HepG2 (cell line): ENCODE measurements around the gene MUC4. TPM values are rescaled to one million over a fixed set of nuclear protein-coding genes. Genes with fewer than 3 reads are reported as not detected.

Experiments used
- ATAC-seq: fragments of 200-7000 bp; cut with Tn5 transposase; 3 replicates; pipeline ENCODE4 v1.9.1; 2020; ENCODE audit warnings: mild to moderate bottlenecking, moderate library complexity
- BruUV-seq: library from RNA; stranded (reverse); fragments of 400-500 nt; replicated peaks from 2 replicates; lab custom pipeline; 2021; lab: Mats Ljungman, UMichigan
- CTCF ChIA-PET: fragments of 300-600 bp; formaldehyde crosslinking; extraction: SDS; loops from one replicate; lab custom pipeline; 2021; ENCODE audit warnings: low total read pairs, inconsistent platforms, low intra/inter-chr PET ratio; lab: Yijun Ruan, JAX
- POLR2A ChIA-PET: fragments of 350-600 bp; sonication (Branson Sonifier 250); formaldehyde crosslinking; loops from one replicate; lab custom pipeline; 2020; ENCODE audit warnings: antibody characterized with exemption, inconsistent platforms; lab: Yijun Ruan, JAX
- DNase-seq: peaks from one replicate; pipeline ENCODE4 v3.0.0-alpha.2; 2015; ENCODE audit warnings: low spot score
- FAIRE-seq: peaks from 3 replicates; lab custom pipeline; 2011; peaks lifted over from hg19 to GRCh38; lab: Jason Lieb, UNC
- H2AFZ ChIP-seq: one replicate; pipeline ENCODE4 v1.6.1; 2011; ENCODE audit warnings: low read length, inconsistent platforms
- H3K27ac ChIP-seq: fragments of 300-600 bp; 3 replicates; pipeline ENCODE4 v1.8.0; 2011; ENCODE audit warnings: mixed run types, mild to moderate bottlenecking, mixed read lengths, low read length, inconsistent platforms; ENCODE audit not compliant: insufficient read depth; ENCODE audit errors: extremely low read length
- H3K27me3 ChIP-seq, 2 experiments: fragments of 200-600 bp in 1 of 2; 2 replicates in 1 of 2; 3 replicates in 1 of 2; pipeline versions ENCODE4 v1.6.0 to v1.8.0; 2011; ENCODE audit warnings: low read length in 2 of 2, mild to moderate bottlenecking in 2 of 2, moderate library complexity in 2 of 2, inconsistent platforms in 1 of 2; ENCODE audit not compliant: insufficient read depth in 2 of 2, control insufficient read depth in 1 of 2
- H3K36me3 ChIP-seq, 2 experiments: fragments of 200-600 bp in 1 of 2; replicated peaks in 1 of 2; 2 replicates in 1 of 2; 3 replicates in 1 of 2; pipeline versions ENCODE4 v1.5.1 to v1.8.0; 2011; ENCODE audit warnings: low read length in 2 of 2, inconsistent platforms in 1 of 2; ENCODE audit not compliant: insufficient read depth in 2 of 2, control insufficient read depth in 1 of 2
- H3K4me1 ChIP-seq: 2 replicates; pipeline ENCODE4 v1.5.1; 2012; ENCODE audit warnings: low read length, inconsistent platforms; ENCODE audit not compliant: insufficient read depth
- H3K4me2 ChIP-seq: 2 replicates; pipeline ENCODE4 v1.6.0; 2011; ENCODE audit warnings: low read depth, low read length, inconsistent platforms
- H3K4me3 ChIP-seq, 3 experiments: fragments of 200-600 bp in 1 of 3; sonication (generic), shearing (Covaris generic) in 1 of 3; replicated peaks in 1 of 3; 2 replicates each; pipeline ENCODE4 v1.5.1; 2011 to 2016; ENCODE audit warnings: low read length in 3 of 3, inconsistent platforms in 2 of 3, low read depth in 2 of 3, mild to moderate bottlenecking in 2 of 3, control low read depth in 1 of 3, mixed read lengths in 1 of 3; ENCODE audit not compliant: insufficient read depth in 1 of 3
- H3K79me2 ChIP-seq: one replicate; pipeline ENCODE4 v1.6.1; 2011; ENCODE audit warnings: low read length, inconsistent platforms; ENCODE audit not compliant: insufficient read depth
- H3K9ac ChIP-seq: 2 replicates; pipeline ENCODE4 v1.6.0; 2011; ENCODE audit warnings: mild to moderate bottlenecking, low read depth, low read length, inconsistent platforms; ENCODE audit not compliant: insufficient read depth
- H3K9me3 ChIP-seq: 2 replicates; pipeline ENCODE4 v1.5.1; 2012; ENCODE audit warnings: mild to moderate bottlenecking, low read length
- H4K20me1 ChIP-seq: 2 replicates; pipeline ENCODE4 v1.6.0; 2011; ENCODE audit warnings: inconsistent platforms, mild to moderate bottlenecking, low read length, moderate library complexity; ENCODE audit not compliant: insufficient read depth
- CC2D1A ChIP-seq: sonication (generic); formaldehyde crosslinking; IDR thresholded peaks from 2 replicates; pipeline ENCODE4 v1.8.1; 2023; ENCODE audit warnings: mild to moderate bottlenecking, missing genetic modification reagents
- GZF1 ChIP-seq: sonication (generic); formaldehyde crosslinking; IDR thresholded peaks from 2 replicates; pipeline ENCODE4 v1.5.1; 2020; ENCODE audit warnings: mild to moderate bottlenecking, missing genetic modification reagents
- JUN ChIP-seq: sonication (generic); formaldehyde crosslinking; IDR thresholded peaks from 2 replicates; pipeline ENCODE4 v1.4.0; 2020; ENCODE audit warnings: mild to moderate bottlenecking, missing genetic modification reagents
- KDM3A ChIP-seq: IDR thresholded peaks from 2 replicates; pipeline ENCODE4 v1.6.1; 2018; ENCODE audit warnings: low read depth, missing compliant biosample characterization
- NFE2L1 ChIP-seq: sonication (generic); formaldehyde crosslinking; IDR thresholded peaks from 2 replicates; pipeline ENCODE4 v1.4.0; 2020; ENCODE audit warnings: missing genetic modification reagents, mild to moderate bottlenecking, borderline replicate concordance
- PLRG1 ChIP-seq: fragments of 450-650 bp; conservative IDR thresholded peaks from 2 replicates; pipeline ENCODE4 v1.6.1; 2016
- RARG ChIP-seq: sonication (generic); formaldehyde crosslinking; IDR thresholded peaks from 2 replicates; pipeline ENCODE4 v1.4.0; 2020; ENCODE audit warnings: low read depth, mild to moderate bottlenecking, missing genetic modification reagents
- ZNF143 ChIP-seq: sonication (generic); formaldehyde crosslinking; IDR thresholded peaks from 2 replicates; pipeline ENCODE4 v1.4.0; 2020; ENCODE audit warnings: missing genetic modification reagents
- ZNF234 ChIP-seq: sonication (generic); formaldehyde crosslinking; conservative IDR thresholded peaks from 2 replicates; pipeline ENCODE4 v1.5.1; 2020; ENCODE audit warnings: mild to moderate bottlenecking, missing genetic modification reagents
- ZNF644 ChIP-seq: IDR thresholded peaks from 2 replicates; pipeline ENCODE4 v1.6.1; 2016; ENCODE audit warnings: low read depth
- WGBS: methylation state at CpG from one replicate; pipeline ENCODE4 v1.1.6; 2017; ENCODE audit warnings: low lambda C conversion rate; 5-methylcytosine and 5-hydroxymethylcytosine counted together
- in situ Hi-C: cut with HindIII; loops from 2 replicates; pipeline ENCODE4 v1.10.0; 2017; ENCODE audit warnings: low pct_unique_long_range_greater_than_20kb; ENCODE audit not compliant: extremely low pct_ligation_motif_present
- intact Hi-C: fragments of 100-400 bp; cut with micrococcal nuclease; formaldehyde crosslinking; loops from one replicate; pipeline ENCODE4 v1.10.0; 2022; ENCODE audit not compliant: unreplicated experiment
- polyA plus RNA-seq, 8 experiments: library from polyadenylated mRNA; depleted of rRNA in 3 of 8; stranded (reverse) in 7 of 8; unstranded in 1 of 8; fragments of >200 nt; fragmentation: Illumina TruSeq in 4 of 8; extraction: Trizol in 4 of 8; gene quantifications; 2 replicates each; pipeline versions ENCODE4 v1.2.1 to v1.2.3, GENCODE V29; 2011 to 2016; ENCODE audit warnings: low read depth in 4 of 8, missing spikeins in 1 of 8, mixed read lengths in 1 of 8; ENCODE audit not compliant: insufficient read depth in 1 of 8
- total RNA-seq, 5 experiments: library from RNA; depleted of rRNA; stranded (reverse); fragments of >200 nt; fragmentation: Illumina TruSeq; extraction: Trizol; gene quantifications; 2 replicates each; pipeline ENCODE4 v1.2.3, GENCODE V29; 2016; ENCODE audit warnings: low read depth in 1 of 5
- TF ChIP-seq, protein P1 (sequence below): sonication (generic); formaldehyde crosslinking; IDR thresholded peaks from 2 replicates; pipeline ENCODE4 v1.5.0; 2020; ENCODE audit warnings: mild to moderate bottlenecking, missing genetic modification reagents
- TF ChIP-seq, protein P2 (sequence below): IDR thresholded peaks from 2 replicates; pipeline ENCODE4 v1.6.1; 2016; ENCODE audit warnings: missing biosample characterization, missing genetic modification reagents, low read depth

The MUC4 gene
- total and polyA plus RNA-seq, 2 of the 13 experiments (the other 11 are each of a cell fraction or from before 2014, with no cell fraction given): not detected

DNA sequence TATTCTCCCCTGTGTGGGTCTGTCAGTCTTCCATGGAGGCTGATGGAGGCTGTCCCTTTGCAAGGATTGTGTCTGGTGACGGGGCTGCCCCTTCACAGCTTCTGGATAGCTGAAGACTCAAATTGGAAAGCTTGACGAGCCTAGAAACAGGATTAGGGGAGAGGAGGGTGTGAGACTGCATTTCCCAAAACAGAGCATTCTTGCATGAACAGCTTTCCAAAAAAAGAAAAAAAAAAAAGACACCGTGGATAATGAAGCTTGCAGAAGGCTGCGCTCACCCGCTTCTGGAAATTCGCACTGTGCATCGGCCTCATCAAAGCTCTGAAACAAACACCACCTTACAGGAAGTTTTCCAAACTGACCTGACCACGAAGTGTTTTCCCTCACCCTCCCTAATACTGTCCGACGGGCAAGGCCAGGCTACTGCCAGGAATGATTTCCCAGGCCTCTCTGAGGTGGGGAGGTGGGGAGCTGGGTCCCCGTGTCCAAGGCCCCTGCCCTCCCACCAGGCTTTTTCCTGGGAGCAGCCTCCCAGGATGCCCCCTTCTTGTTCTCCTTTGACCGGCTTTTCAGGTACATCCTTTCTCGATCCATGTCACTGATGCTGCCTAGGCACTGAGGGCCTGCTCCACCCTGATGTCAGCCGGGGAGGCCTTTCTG, 24.9 kb upstream of the MUC4 start (continued):
- no peak for TF ChIP-seq CC2D1A (CRISPR knock-in tag)
- TF ChIP-seq ZNF234 (CRISPR knock-in tag): no peak
- no peak for TF ChIP-seq NFE2L1

GRCh38 chr3:195835791-195836190, 24.1 kb upstream of the MUC4 start:
- no peak for DNase-seq
- in situ Hi-C loops: no loop called here
- POLR2A ChIA-PET: no interaction called here
- BruUV-seq: no TSS peak
- no peak for FAIRE-seq
- no peak overlapping the region for H3K27ac ChIP-seq
- TF ChIP-seq, protein P1, sequence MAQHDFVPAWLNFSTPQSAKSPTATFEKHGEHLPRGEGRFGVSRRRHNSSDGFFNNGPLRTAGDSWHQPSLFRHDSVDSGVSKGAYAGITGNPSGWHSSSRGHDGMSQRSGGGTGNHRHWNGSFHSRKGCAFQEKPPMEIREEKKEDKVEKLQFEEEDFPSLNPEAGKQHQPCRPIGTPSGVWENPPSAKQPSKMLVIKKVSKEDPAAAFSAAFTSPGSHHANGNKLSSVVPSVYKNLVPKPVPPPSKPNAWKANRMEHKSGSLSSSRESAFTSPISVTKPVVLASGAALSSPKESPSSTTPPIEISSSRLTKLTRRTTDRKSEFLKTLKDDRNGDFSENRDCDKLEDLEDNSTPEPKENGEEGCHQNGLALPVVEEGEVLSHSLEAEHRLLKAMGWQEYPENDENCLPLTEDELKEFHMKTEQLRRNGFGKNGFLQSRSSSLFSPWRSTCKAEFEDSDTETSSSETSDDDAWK (CRISPR knock-in tag): no peak
- no peak for TF ChIP-seq JUN
- TF ChIP-seq RARG: no peak
- no peak for TF ChIP-seq PLRG1
- TF ChIP-seq GZF1 (CRISPR knock-in tag): no peak
- TF ChIP-seq KDM3A (CRISPR knock-in tag): no peak
- TF ChIP-seq, protein P2, sequence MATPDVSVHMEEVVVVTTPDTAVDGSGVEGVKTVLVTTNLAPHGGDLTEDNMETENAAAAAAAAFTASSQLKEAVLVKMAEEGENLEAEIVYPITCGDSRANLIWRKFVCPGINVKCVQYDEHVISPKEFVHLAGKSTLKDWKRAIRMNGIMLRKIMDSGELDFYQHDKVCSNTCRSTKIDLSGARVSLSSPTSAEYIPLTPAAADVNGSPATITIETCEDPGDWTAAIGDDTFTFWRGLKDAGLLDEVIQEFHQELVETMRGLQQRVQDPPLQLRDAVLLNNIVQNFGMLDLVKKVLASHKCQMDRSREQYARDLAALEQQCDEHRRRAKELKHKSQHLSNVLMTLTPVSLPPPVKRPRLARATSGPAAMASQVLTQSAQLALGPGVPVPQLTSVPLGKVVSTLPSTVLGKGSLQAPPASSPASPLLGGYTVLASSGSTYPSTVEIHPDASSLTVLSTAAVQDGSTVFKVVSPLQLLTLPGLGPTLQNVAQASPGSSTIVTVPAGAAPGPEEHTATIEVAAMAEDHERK (CRISPR knock-in tag): no peak
- no peak for TF ChIP-seq ZNF644 (CRISPR knock-in tag)
- TF ChIP-seq ZNF143 (CRISPR knock-in tag): no peak
- TF ChIP-seq, all 625 proteins: peak for 0
- no peak overlapping the region for H3K9ac ChIP-seq
- peaks cover 0 to 48% of the 10 kb centered on the region in 2 experiments; a peak in 4 of 5 replicates for H3K27me3 ChIP-seq
- no peak overlapping the region for H3K4me2 ChIP-seq
- WGBS: 62% methylated on average over 11 of the region's 14 CpGs
- CTCF ChIA-PET: no interaction called here
- H3K79me2 ChIP-seq: no peaks in the 10 kb centered on the region
- no peak for ATAC-seq
- no peaks in the 10 kb centered on the region for H3K36me3 ChIP-seq
- H2AFZ ChIP-seq: no peak overlapping the region
- H3K4me3 ChIP-seq: no peak overlapping the region
- 0 out of 2 replicates have a peak, but pooled peaks cover 5% of the 10 kb centered on the region for H3K4me1 ChIP-seq
- no peaks in the 10 kb centered on the region for H4K20me1 ChIP-seq
- intact Hi-C loops: no loop called here
- H3K9me3 ChIP-seq: no peaks in the 10 kb centered on the region
